Cortex of kidney (tissue), 1 donor: ENCODE results near the gene CDHR2.

Source experiments
- DNase-seq: peaks from one replicate; lab custom pipeline; 2025; lab: John Stamatoyannopoulos, UW

CDHR2 gene

GRCh38 chr5:176640616-176641015 lies 91.5 kb downstream of the CDHR2 start:
- DNase-seq: no peak

- DNase-seq: no peak
Observed at GRCh38 chr5:176642675-176643490, 93.7 kb downstream of the CDHR2 start.

DNA sequence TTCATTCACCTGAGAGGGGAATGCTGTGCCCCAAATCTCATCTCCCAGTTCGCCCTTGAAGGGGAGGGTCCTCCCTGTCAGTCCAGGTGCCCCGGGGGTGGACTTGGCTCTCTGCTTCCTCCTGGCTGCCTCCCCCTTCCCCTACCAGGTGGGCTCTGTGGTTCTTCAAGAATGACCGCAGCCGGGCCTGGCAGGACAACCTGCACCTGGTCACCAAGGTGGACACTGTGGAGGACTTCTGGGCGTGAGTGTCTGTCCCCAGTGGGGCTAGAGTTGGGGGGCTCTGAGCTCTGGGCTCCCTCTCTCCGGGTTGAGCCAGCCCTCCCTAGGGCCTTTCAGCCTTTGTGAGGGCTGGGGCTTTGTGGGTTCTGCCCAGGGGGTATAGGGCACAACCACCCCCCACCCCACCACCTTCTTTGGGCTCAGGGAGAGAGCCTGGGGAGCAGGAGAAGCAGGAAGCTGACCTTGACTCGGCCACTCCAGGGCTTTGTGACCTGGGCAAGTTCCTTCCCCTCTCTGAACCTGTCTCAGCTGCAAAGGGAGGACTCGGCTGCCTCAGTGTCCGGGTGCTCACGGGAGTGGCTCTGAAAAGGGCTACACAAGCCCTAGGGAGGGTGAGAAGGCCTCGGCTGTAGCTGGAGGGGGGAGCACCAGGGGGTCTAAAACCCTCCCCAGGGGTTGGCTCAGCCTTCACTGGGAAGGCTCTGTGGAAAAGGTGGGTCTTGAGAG lies 94.5 kb downstream of the CDHR2 start:
- DNase-seq: no peak

DNA sequence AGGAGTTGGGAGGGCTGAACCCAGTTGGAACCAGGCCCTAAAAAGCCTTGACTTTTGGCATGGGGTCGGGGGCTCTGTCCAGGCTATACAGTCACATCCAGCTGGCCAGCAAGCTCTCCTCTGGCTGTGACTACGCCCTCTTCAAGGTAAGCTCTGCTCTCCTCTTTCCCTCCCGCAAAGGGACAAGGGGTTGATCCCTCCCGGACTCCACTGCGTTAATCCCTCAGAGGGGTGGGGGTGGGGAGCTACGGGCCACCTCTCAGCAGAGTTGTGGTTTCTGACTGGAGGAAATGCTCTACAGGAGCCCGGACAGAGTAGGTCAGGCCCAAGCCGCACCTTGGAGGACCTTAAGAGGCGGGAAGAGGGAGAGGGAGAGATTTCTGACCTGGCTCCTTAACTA lies 95.2 kb downstream of the CDHR2 start:
- no peak for DNase-seq

DNA sequence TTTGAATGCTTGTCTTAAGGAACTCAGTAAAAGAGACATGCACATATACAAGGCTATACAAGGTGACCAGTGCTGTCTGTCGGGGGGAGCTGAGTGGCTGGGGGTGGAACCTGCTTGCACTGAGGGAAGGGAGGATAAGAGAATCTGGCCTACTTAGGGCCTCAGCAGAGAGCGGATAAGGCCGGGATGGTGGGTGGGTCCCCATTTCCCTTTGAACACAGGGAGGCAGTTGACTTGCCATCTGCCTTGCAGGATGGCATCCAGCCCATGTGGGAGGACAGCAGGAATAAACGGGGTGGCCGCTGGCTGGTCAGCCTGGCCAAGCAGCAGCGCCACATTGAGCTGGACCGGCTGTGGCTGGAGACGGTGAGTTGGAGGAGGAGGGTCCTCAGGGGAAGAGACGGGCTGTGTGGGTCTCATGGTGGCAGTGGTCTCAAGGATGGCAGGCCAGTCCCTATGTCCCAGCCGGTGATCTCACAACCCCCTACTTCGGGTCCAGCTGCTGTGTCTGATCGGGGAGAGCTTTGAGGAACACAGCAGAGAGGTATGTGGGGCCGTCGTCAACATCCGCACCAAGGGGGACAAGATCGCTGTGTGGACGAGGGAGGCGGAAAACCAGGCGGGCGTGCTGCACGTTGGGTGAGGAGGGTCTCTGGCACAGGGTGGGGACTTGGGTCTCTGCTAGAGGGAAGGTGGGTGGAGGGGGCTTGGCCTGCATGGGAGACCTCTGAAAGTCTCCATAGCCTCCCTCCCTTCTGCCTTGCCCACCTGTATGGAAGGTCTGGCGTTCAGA lies 95.9 kb downstream of the CDHR2 start:
- no peak for DNase-seq
